Lower leg skin (tissue), 4 donors: Measurements from ENCODE around the gene OGDH. TPM values are rescaled to one million over a fixed set of nuclear protein-coding genes. Genes with fewer than 3 reads are reported as not detected.
A peak's percentile ranks its signal among the peaks of the same experiment; 100 is the strongest.
"Not testable (repeated sequence)": the region's sequence is repeated elsewhere in the genome, so short reads cannot be mapped to it uniquely, and the experiment has no call there.

Experiments used
- DNase-seq, 2 donors: peaks; one replicate each; pipeline ENCODE4 v3.0.0-alpha.2; 2019; ENCODE audit warnings: low spot score in 2 of 2
- H3K4me3 ChIP-seq: fragments of 200-600 bp; sonication (generic); 2 replicates; pipeline ENCODE4 v1.5.1; 2017; ENCODE audit warnings: mild to moderate bottlenecking, low read depth; ENCODE audit not compliant: poor library complexity, severe bottlenecking
- POLR2A ChIP-seq, 2 donors: fragments of 450-650 bp; IDR thresholded peaks; one replicate each; pipeline ENCODE4 v1.6.1; 2016 to 2017; ENCODE audit warnings: antibody characterized with exemption in 2 of 2, mild to moderate bottlenecking in 1 of 2, moderate library complexity in 1 of 2
- WGBS, 2 donors: methylation state at CpG; one replicate each; pipeline ENCODE4 v1.1.5; 2018; 5-methylcytosine and 5-hydroxymethylcytosine counted together
- intact Hi-C: fragments of 100-400 bp; cut with DNase I; formaldehyde crosslinking; loops from one replicate; pipeline ENCODE4 v1.15.0; 2023; ENCODE audit warnings: low total_unique reads
- total RNA-seq, 4 donors: library from RNA; depleted of rRNA; stranded (reverse); fragments of >200 nt; gene quantifications; one replicate each; pipeline ENCODE4 v1.1.0, GENCODE V29; 2016
- TF ChIP-seq, protein P1 (sequence below), 3 donors: fragments of 450-650 bp; IDR thresholded peaks; one replicate each; pipeline ENCODE4 v1.5.1; 2016; ENCODE audit warnings: antibody characterized with exemption in 3 of 3, mild to moderate bottlenecking in 3 of 3, moderate library complexity in 2 of 3

OGDH gene
- total RNA-seq, 4 donors from 2014 or later, result 106 to 152 (median 126) TPM

DNA sequence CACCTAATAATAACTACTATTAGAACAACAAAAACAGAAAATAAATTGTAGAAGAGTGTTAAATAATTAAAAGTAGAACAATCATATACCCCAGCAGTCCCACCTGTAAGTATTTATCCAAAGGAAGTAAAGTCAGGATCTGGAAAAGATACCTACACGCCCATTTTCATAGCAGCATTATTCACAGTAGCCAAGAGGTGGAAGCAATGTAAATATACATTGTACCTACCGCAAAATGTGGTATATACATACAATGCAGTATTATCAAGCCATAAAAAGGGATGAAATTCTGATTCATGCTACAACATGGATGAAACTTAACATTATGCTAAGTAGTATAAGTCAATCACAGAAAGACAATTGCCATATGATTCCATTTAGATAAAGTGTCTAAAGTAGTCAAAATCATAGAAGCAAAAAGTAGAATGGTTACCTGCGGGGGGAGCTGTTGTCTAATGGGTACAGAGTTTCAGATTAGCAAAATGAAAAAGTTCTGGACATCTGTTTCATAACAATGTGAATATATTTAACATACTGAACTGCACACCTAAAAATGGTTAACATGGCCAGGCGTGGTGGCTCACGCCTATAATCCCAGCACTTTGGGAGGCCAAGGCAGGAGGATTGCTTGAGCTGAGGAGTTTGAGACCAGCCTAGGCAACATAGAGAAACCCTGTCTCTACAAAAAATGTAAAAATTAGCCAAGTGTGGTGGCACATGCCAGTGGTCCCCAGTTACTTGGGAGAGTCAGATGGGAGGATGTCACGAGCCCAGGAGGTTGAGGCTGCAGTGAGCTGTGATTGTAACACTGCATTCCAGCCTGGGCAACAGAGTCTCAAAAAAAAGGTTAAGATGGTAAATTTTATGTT lies 18.4 kb upstream of the OGDH start:
- TF ChIP-seq POLR2A (IDR thresholded peaks at IDR 0.05), result no peak
- WGBS, 2 donors, result 16 to 25% methylated on average over 6 of the region's 6 CpGs
- DNase-seq, result peak in 1 of 2 donors; percentile 65
- H3K4me3 ChIP-seq, result no peak overlapping the region
- intact Hi-C loops, result loop anchor here (5.0 kb wide), 1 partner anchor 259 kb away; the partner anchor contains the start of gene H2AZ2

DNA sequence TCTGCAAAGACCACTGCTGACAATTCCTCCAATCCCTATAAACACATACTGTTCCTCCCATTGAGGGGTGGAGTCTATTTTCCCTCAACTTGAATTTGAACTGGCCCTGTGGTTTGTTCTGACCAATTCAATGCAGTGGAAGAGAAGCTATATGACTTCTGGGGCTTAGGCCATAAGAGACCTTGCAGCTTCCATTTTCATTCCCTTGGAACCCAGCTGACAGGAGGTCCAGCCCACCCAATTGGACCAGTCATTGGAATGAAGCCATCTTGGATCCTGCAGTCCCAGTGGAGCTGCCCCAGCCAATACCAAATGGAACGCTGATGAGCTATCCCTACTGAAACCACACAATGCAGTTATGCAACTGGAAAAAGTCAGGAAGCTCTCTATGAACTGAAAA lies 15.5 kb upstream of the OGDH start:
- H3K4me3 ChIP-seq, result no peak overlapping the region
- intact Hi-C loops, result no loop called here
- 74 to 81% methylated on average over 1 of the region's 1 CpG for WGBS, 2 donors
- DNase-seq, result no peak
- TF ChIP-seq POLR2A (IDR thresholded peaks at IDR 0.05), result no peak
- TF ChIP-seq, protein P1, sequence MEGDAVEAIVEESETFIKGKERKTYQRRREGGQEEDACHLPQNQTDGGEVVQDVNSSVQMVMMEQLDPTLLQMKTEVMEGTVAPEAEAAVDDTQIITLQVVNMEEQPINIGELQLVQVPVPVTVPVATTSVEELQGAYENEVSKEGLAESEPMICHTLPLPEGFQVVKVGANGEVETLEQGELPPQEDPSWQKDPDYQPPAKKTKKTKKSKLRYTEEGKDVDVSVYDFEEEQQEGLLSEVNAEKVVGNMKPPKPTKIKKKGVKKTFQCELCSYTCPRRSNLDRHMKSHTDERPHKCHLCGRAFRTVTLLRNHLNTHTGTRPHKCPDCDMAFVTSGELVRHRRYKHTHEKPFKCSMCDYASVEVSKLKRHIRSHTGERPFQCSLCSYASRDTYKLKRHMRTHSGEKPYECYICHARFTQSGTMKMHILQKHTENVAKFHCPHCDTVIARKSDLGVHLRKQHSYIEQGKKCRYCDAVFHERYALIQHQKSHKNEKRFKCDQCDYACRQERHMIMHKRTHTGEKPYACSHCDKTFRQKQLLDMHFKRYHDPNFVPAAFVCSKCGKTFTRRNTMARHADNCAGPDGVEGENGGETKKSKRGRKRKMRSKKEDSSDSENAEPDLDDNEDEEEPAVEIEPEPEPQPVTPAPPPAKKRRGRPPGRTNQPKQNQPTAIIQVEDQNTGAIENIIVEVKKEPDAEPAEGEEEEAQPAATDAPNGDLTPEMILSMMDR (IDR thresholded peaks at IDR 0.05), result no peak

DNA sequence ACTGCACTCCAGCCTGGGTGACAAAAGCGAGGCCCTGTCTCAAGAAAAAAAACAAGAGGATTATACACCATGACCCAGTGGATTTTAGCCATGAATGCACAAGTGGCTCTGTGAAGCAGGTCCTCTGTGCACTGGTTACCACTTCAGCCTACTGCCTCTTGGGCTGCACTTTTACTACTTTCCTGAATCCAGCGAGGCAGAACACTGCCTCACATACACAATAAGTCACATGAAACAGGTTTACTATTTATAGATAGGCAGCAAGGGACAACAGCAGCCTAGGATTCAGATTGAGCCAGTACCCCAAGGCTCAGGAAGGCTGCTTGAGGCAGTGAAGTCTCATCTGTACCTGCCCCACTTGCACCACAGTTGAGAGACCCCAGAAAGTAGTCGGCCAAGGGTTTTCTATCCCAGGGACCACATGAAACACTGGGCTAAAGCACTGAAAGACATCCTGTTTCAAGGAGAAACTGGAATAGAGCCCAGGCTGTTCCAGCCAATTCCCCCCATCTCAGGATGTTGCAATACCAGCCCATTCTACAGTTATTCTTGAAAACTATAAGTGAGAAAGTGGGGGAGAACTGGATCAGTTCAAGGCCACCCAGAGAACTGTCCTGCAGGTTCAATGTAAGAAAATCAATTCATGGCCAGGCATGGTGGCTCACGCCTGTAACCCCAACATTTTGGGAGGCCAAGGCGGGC lies 10.3 kb upstream of the OGDH start:
- TF ChIP-seq, protein P1 (IDR thresholded peaks at IDR 0.05), result no peak
- no peak overlapping the region for H3K4me3 ChIP-seq
- intact Hi-C loops, result no loop called here
- 73 to 81% methylated on average over 5 of the region's 5 CpGs for WGBS, 2 donors
- DNase-seq, result no peak

- DNase-seq, H3K4me3 ChIP-seq, intact Hi-C loops: not testable (repeated sequence)
- 89 to 91% methylated on average over 8 of the region's 8 CpGs for WGBS, 2 donors
These were observed 9.2 kb upstream of the OGDH start for GRCh38 chr7:44597181-44597580.

DNA sequence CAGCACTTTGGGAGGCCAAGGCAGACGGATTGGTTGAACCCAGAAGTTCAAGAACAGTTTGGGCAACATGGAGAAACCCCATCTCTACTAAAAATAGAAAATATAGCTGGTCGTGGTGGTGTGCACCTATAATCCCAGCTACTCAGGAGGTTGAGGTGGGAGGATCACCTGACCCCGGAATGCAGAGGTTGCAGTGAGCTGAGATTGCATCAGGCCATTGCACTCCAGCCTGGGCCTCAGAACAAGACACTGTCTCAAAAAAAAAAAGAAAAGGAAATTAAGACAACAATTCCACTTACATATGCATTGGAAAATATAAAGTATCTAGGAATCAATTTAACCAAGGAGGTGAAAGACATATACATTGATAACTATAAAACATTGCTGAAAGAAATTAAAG lies 7.2 kb upstream of the OGDH start:
- intact Hi-C loops, result no loop called here
- TF ChIP-seq, protein P1 (IDR thresholded peaks at IDR 0.05), result no peak
- TF ChIP-seq POLR2A (IDR thresholded peaks at IDR 0.05), result no peak
- H3K4me3 ChIP-seq, result no peak overlapping the region
- WGBS, 2 donors, result 70 to 81% methylated on average over 3 of the region's 3 CpGs
- DNase-seq, result no peak

DNA sequence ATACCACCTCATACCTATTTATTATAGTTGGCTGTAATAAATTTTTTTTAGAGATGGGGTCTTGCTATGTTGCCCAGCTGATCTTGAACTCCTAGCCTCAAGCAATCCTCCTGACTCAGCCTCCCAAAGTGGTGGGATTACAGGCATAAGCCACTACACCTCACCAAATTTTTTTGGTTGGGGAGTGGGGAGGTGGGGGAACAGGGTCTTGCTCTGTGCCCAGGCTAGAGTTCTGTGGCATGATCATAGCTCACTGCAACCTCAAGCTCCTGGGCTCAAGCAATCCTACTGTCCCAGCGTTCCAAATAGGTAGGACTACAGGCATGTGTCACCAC lies 3.9 kb upstream of the OGDH start:
- intact Hi-C loops, result no loop called here
- TF ChIP-seq, protein P1 (IDR thresholded peaks at IDR 0.05), result no peak
- no peak for TF ChIP-seq POLR2A (IDR thresholded peaks at IDR 0.05)
- H3K4me3 ChIP-seq, result no peak overlapping the region
- no peak for DNase-seq
- 76 to 77% methylated on average over 1 of the region's 1 CpG for WGBS, 2 donors
